Breast epithelium (tissue), 3 donors: ENCODE measurements around the gene NOL7.

Experiments
- CTCF ChIP-seq, 3 donors: fragments of 450-650 bp; IDR thresholded peaks; one replicate each; pipeline ENCODE4 v1.5.1; 2016 to 2017; ENCODE audit warnings: antibody characterized with exemption in 3 of 3, mild to moderate bottlenecking in 3 of 3, moderate library complexity in 3 of 3
- POLR2A ChIP-seq: fragments of 450-650 bp; IDR thresholded peaks from one replicate; pipeline ENCODE4 v1.6.1; 2016; ENCODE audit warnings: antibody characterized with exemption, mild to moderate bottlenecking, moderate library complexity
- POLR2AphosphoS5 ChIP-seq, 3 donors: sonication (generic); formaldehyde crosslinking; IDR thresholded peaks; one replicate each; pipeline ENCODE4 v1.6.1; 2017; ENCODE audit warnings: antibody characterized with exemption in 3 of 3

- TF ChIP-seq CTCF (IDR thresholded peaks at IDR 0.05): no peak
- TF ChIP-seq POLR2AphosphoS5 (IDR thresholded peaks at IDR 0.05): no peak
- no peak for TF ChIP-seq POLR2A
Measured at GRCh38 chr6:13653296-13653695, 38.2 kb downstream of the NOL7 start.
